Stomach smooth muscle (tissue), 2 donors: ENCODE results near the gene NRSN2.
"Not testable (repeated sequence)": the region's sequence is repeated elsewhere in the genome, so short reads cannot be mapped to it uniquely, and the experiment has no call there.

ENCODE experiments used
- H3K27ac ChIP-seq: one replicate; pipeline ENCODE4 v1.7.0; 2013; ENCODE audit warnings: mild to moderate bottlenecking, low read length, inconsistent platforms
- H3K27me3 ChIP-seq, 2 donors: one replicate each; pipeline ENCODE4 v1.7.0; 2013; ENCODE audit warnings: low read length in 2 of 2; ENCODE audit not compliant: insufficient read depth in 2 of 2, control insufficient read depth in 1 of 2
- H3K36me3 ChIP-seq, 2 donors: one replicate each; pipeline ENCODE4 v1.7.0; 2013; ENCODE audit warnings: low read length in 2 of 2; ENCODE audit not compliant: control insufficient read depth in 2 of 2, insufficient read depth in 2 of 2
- H3K4me1 ChIP-seq: one replicate; pipeline ENCODE4 v1.7.0; 2013; ENCODE audit warnings: low read length; ENCODE audit not compliant: control insufficient read depth, insufficient read depth
- H3K4me3 ChIP-seq, 2 donors: one replicate each; pipeline ENCODE4 v1.7.0; 2013; ENCODE audit warnings: low read length in 2 of 2
- H3K9ac ChIP-seq, 2 donors: one replicate each; pipeline ENCODE4 v1.7.0; 2013; ENCODE audit warnings: low read length in 2 of 2, mild to moderate bottlenecking in 1 of 2
- H3K9me3 ChIP-seq, 2 donors: one replicate each; pipeline ENCODE4 v1.7.0; 2013; ENCODE audit warnings: low read length in 2 of 2; ENCODE audit not compliant: control insufficient read depth in 2 of 2
- donor health status: healthy.
- donor health status: Pancreatic carcinoma.

Gene NRSN2

DNA sequence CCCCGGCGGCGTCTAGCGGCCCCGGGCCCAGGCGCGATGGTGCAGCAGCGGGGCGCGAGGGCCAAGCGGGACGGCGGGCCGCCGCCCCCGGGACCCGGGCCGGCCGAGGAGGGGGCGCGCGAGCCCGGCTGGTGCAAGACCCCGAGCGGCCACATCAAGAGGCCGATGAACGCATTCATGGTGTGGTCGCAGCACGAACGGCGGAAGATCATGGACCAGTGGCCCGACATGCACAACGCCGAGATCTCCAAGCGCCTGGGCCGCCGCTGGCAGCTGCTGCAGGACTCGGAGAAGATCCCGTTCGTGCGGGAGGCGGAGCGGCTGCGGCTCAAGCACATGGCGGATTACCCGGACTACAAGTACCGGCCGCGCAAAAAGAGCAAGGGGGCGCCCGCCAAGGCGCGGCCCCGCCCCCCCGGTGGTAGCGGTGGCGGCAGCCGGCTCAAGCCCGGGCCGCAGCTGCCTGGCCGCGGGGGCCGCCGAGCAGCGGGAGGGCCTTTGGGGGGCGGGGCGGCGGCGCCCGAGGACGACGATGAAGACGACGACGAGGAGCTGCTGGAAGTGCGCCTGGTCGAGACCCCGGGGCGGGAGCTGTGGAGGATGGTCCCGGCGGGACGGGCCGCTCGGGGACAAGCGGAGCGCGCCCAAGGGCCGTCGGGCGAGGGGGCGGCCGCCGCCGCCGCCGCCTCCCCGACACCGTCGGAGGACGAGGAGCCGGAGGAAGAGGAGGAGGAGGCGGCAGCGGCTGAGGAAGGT lies 20.8 kb upstream of the NRSN2 start:
- H3K4me3 ChIP-seq, result peak overlapping the region; percentile 69 to 85
- no peaks in the 10 kb centered on the region for H3K36me3 ChIP-seq
- H3K9me3 ChIP-seq, result no peaks in the 10 kb centered on the region
- H3K27ac ChIP-seq, result peak overlapping the region; percentile 81
- H3K27me3 ChIP-seq, result no peaks in the 10 kb centered on the region
- peaks cover 36% of the 10 kb centered on the region for H3K4me1 ChIP-seq
- H3K9ac ChIP-seq, result peak overlapping the region; percentile 37 to 51

DNA sequence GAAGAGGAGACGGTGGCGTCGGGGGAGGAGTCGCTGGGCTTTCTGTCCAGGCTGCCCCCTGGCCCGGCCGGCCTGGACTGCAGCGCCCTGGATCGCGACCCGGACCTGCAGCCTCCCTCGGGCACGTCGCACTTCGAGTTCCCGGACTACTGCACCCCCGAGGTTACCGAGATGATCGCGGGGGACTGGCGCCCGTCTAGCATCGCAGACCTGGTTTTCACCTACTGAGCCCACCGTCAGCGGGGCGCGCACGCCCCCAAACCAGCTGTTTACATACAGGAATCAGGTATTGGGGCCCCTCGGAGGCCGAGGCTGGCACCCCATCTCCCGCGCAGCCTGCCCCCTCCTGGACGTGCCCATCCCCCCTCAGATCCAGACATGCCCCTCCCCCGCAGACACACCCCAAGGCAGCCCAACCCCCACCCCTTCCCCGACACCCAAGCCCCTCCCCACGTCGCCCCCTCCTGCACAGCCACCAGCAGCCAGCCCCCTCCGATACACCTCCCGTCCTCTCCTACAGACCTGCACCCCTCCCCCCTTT lies 20.2 kb upstream of the NRSN2 start:
- Histone ChIP-seq H3K27ac (peak overlapping the region; percentile 81), H3K4me1 (peaks cover 36% of the 10 kb centered on the region), H3K4me3 (peak overlapping the region; percentile 69 to 85), H3K27me3 (no peaks in the 10 kb centered on the region), H3K9ac (peak overlapping the region; percentile 37 to 51), H3K36me3 (no peaks in the 10 kb centered on the region), H3K9me3 (no peaks in the 10 kb centered on the region)

DNA sequence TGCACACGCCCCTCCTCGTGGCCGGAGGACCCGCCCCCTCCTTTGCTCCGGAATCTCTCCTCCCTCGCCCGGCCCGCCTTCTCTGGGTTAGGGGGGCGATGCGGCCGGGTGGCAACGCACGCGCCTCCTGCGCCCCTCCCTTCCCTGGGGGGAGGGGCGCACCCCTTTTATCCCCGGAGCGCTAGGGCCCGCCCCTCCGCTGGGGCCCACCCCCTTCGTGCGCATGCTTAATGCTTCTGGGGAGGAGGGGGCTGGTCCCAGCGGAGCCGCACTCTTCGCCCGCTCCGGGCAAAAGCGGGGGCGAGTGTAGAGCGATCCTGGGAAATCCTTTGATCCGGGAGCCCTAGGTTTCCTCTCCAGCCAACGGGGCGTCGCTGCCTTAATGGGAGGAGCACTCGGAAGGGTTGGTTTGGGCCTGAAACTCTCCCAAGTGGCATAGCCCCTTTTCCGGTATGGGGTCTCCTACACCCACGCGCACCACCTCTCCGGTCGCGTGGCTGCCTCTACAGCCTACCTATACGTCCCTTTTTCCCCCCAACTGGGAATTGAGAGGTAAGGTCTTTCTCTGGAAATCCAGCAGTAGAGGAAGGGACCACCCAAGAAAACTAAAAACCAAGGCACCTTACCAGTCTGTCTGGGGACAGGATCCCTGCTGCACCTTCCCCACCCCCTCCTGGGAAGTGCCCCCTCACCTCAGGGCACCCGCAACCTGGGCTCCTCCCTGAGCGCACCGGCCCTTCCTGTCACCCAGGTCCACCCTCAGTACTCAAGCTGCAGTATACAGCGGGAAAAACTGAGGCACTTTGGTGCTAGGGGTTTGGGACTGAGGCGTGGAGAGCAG lies 19.5 kb upstream of the NRSN2 start:
- peak overlapping the region; percentile 81 for H3K27ac ChIP-seq
- H3K36me3 ChIP-seq, result no peaks in the 10 kb centered on the region
- H3K4me3 ChIP-seq, result peak overlapping the region; percentile 55 to 85
- H3K27me3 ChIP-seq, result no peaks in the 10 kb centered on the region
- H3K9me3 ChIP-seq, result no peaks in the 10 kb centered on the region
- peaks cover 36% of the 10 kb centered on the region for H3K4me1 ChIP-seq
- H3K9ac ChIP-seq, result peak overlapping the region; percentile 62 to 74

- H3K4me1 ChIP-seq, result peaks cover 36% of the 10 kb centered on the region
- no peaks in the 10 kb centered on the region for H3K36me3 ChIP-seq
- no peaks in the 10 kb centered on the region for H3K27me3 ChIP-seq
- H3K4me3 ChIP-seq, result peak overlapping the region; percentile 55 to 85
- peak overlapping the region; percentile 81 for H3K27ac ChIP-seq
- peak overlapping the region; percentile 62 to 74 for H3K9ac ChIP-seq
- H3K9me3 ChIP-seq, result no peaks in the 10 kb centered on the region
These were observed 18.6 kb upstream of the NRSN2 start for GRCh38 chr20:328027-328974.

DNA sequence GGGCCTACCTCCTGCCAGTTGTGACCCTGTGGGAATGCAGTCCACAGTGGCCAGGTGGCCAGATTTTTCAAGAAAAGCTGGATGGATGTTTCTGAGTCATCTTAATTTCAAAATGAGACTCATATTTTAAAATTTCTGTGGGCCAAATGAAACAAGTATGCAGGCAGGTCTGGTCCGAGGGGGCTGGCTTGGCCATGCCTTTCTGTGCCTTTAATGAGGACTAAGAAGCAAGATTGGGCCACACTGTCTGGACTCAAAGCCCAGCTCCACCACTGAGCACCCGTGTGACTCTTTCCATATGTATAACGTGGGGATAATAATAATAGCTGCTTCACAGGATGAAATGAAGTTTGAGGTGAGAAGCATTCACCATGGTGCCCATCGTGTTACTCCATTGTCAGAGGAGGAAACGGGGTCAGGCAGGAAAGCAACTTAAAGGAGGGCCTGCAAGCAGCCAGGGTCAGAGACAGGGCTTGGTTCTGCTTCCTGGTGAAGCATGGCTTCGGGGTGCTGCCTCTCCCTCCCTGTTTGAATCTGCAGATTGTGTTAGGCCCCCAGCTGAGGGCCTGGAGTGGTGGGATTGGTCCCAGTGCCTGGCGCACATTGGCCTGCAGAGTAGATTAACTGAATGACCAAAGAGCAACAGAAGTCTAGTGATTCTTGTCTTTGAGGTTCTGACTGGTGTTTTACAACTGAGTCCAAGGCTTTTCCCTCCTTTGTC lies 17.8 kb upstream of the NRSN2 start:
- Histone ChIP-seq H3K27ac (peak overlapping the region; percentile 24), H3K9ac (no peak overlapping the region)

DNA sequence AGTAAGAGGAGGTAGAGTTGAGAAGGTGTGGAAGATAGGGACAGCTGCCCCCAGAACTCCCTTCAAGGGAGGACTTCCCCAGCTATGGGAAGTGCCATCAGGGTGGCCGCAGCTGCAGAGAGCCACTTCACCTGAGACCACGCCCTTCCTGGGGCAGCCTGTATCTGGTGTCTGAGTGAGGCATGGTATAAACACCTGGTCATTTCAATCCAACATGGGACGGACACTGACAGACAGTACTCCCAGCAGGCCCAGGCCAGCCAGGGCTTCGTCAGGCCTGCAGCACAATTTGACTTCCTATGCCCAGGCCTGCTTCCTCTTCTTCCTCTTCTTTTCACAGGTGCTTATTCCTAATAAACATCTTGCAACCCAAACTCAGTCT lies 17.1 kb upstream of the NRSN2 start:
- no peaks in the 10 kb centered on the region for H3K9me3 ChIP-seq
- no peaks in the 10 kb centered on the region for H3K27me3 ChIP-seq
- no peak overlapping the region for H3K4me3 ChIP-seq
- peaks cover 5 to 8% of the 10 kb centered on the region in 2 donors for H3K36me3 ChIP-seq
- no peak overlapping the region for H3K9ac ChIP-seq
- H3K4me1 ChIP-seq, result peaks cover 36% of the 10 kb centered on the region
- H3K27ac ChIP-seq, result peak overlapping the region; percentile 24

More for the DNA sequence above, 17.8 kb upstream of the NRSN2 start:
- Histone ChIP-seq H3K9me3 (no peaks in the 10 kb centered on the region), H3K4me3 (no peak overlapping the region), H3K27me3 (no peaks in the 10 kb centered on the region), H3K4me1 (peaks cover 36% of the 10 kb centered on the region), H3K36me3 (peaks cover 5% of the 10 kb centered on the region in 2 donors)

DNA sequence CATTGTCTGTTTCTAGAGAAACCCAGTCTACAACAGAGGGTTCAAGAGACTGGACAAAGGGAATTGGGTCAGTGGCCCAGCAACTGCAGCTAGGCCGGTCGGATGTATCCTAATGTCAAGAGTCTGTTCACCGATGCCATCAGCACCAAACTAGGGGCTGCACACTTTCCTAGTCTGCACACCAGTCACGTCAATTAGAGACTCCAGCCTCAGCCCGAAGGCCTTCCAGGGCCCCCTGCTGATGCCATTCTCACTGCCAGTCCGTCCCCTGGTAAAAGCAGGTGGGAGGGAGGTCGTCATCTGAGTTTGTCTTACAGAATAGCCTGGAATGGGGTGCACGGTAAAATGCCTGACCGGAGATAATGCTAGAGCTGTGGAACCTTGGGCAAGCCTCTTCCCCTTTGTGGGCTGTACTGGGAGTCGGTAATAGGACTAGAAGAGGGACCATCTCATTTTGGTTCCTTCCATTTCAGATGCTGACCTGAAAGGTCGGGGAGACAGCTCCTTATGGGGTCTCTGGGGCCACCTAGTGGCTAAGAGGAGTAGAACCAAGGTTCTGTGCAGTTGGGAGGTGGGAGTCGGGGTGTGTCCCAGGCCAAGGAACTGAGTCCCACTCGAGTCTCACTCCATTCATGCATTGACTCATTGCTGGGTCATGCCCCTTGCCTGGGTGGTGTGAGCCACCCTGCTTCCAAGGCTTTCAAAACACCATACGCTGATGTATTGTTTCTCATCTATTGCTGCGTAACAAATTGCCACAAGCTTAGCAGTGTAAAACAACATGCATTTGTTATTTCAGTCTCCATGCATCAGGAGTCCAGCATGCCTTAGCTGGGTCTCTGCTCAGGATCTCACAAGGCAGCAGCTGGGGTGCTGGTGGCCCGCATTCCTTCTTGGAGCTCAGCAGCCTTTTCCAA lies 16.4 kb upstream of the NRSN2 start:
- peaks cover 36% of the 10 kb centered on the region for H3K4me1 ChIP-seq
- H3K4me3 ChIP-seq, result peak overlapping the region in 1 of 2 donors; percentile 15
- no peaks in the 10 kb centered on the region for H3K27me3 ChIP-seq
- peaks cover 5 to 8% of the 10 kb centered on the region in 2 donors for H3K36me3 ChIP-seq
- H3K27ac ChIP-seq, result no peak overlapping the region
- no peak overlapping the region for H3K9ac ChIP-seq
- no peaks in the 10 kb centered on the region for H3K9me3 ChIP-seq

DNA sequence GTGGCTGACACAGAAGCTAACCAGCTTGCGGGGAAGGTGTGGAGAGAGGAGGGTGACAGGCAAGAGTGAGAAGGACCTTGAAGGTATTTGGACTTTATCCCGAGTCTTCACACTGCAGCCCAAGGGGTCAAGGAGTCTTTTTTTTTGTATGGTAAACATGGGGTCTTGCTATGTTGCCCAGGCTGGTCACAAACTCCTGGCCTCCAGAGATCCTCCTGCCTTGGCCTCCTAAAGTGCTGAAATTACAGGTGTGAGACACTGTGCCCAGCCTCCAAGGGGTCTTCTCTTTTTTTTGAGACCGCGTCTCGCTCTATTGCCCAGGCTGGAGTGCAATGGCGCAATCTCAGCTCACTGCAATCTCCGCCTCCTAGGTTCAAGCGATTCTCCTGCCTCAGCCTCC lies 12.3 kb upstream of the NRSN2 start:
- Histone ChIP-seq H3K27ac (no peak overlapping the region), H3K36me3 (peaks cover 5 to 8% of the 10 kb centered on the region in 2 donors), H3K4me1 (peaks cover 13% of the 10 kb centered on the region)

DNA sequence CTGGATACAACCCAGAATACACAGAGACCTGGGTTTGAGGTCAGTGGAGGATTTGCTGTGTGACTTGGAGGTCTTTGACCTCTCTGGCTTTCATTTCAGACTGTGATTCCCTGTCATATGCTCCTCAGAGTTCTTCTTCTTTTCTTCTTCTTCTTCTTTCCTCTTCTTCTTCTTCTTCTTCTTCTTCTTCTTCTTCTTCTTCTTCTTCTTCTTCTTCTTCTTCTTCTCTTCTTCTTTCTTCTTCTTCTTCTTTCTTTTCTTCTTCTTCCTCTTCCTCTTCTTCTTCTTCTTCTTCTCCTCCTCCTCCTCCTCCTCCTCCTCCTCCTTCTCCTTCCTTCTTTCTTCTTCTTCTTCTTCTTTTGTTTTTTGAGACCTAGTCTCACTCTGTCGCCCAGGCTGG lies 10.9 kb upstream of the NRSN2 start:
- not testable (repeated sequence) for H3K36me3 ChIP-seq

More for the DNA sequence above, 12.3 kb upstream of the NRSN2 start:
- Histone ChIP-seq H3K9me3 (no peaks in the 10 kb centered on the region), H3K4me3 (no peak overlapping the region), H3K9ac (no peak overlapping the region), H3K27me3 (no peaks in the 10 kb centered on the region)

More for the DNA sequence above, 10.9 kb upstream of the NRSN2 start:
- not testable (repeated sequence) for H3K4me3 ChIP-seq, H3K4me1 ChIP-seq, H3K9me3 ChIP-seq, H3K27me3 ChIP-seq, H3K9ac ChIP-seq, H3K27ac ChIP-seq
